PC-3 (cell line): ENCODE measurements around the gene PCID2.

Source experiments
- CTCF ChIP-seq: fragments of 300-600 bp; sonication (generic); conservative IDR thresholded peaks from 2 replicates; pipeline ENCODE4 v1.5.1; 2017; ENCODE audit warnings: antibody characterized with exemption, low read depth, mild to moderate bottlenecking, low read length
- EZH2 ChIP-seq: fragments of 300-600 bp; sonication (generic); IDR thresholded peaks from one replicate; pipeline ENCODE4 v1.6.1; 2017; ENCODE audit warnings: antibody characterized with exemption, mild to moderate bottlenecking, low read length; ENCODE audit not compliant: unreplicated experiment
- EZH2phosphoT487 ChIP-seq: fragments of 300-600 bp; sonication (generic); IDR thresholded peaks from 2 replicates; pipeline ENCODE4 v1.6.1; 2018; ENCODE audit warnings: mild to moderate bottlenecking, antibody characterized with exemption, low read length, borderline replicate concordance

- TF ChIP-seq CTCF = no peak
- TF ChIP-seq EZH2 = no peak
- no peak for TF ChIP-seq EZH2phosphoT487
Observed at GRCh38 chr13:113129921-113130750, 78.3 kb downstream of the PCID2 start.
